ENCODE measurements around the gene PLK2. TPM values are rescaled to one million over a fixed set of nuclear protein-coding genes. Genes with fewer than 3 reads are reported as not detected.

Gene PLK2
- not detected in 2 replicates for total RNA-seq (2014; rRNA removed; shearing (Covaris generic); ENCODE audit: low replicate concordance)

DNA sequence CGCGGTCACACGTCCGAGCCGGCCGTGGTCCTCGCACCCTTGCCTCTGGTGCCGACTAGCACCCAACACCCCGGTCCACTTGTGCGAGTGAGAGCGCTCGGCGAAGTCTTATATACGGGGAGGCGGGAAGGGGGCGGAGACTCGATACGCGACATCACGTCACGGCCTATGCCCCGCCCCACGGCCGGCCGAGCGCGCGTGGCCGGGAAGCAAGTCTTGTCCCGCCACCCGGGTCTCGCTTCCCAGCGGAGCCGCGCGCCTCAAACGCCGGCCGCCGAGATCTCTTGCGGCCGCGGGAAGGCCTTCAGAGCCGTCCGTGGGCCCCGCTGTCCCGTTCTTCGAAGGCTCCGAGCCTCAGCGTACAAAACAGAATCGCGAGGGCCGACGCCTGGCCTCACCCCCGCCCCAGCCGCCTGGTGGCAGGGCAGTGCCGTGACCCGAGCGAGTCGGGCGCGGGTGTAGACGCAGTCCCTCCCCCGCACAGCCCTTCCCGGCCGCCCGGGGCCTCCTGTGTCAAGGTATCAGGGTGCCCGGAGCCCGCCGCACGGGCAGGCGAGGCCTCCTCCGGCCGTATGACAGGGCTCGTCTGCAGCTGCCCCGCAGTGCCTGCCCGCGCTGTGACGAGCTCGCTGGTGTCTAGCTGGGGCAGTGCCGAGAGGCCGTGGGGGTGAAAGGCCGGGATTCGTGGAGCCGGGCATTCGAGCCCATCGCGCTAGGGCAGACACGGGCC is at the start of gene PLK2:
Gene PLK2, minus strand, starts transcription at position 85 of the 730 bp plus-strand sequence. CDS start 127 bp downstream, outside the sequence.
- H3K9me3 ChIP-seq (ENCODE audit: low read length), result no peaks in the 10 kb centered on the region
- peak within 1 kb of the TSS; percentile 18; the same call in 1 of the 2 replicates for H3K9ac ChIP-seq (ENCODE audit: low read length)
- no peaks in the 10 kb centered on the region for H3K27me3 ChIP-seq (ENCODE audit: low read length)
- peak within 1 kb of the TSS; percentile 64 for H2AFZ ChIP-seq (ENCODE audit: low read length)
- peak within 1 kb of the TSS; percentile 33 for H3K4me2 ChIP-seq (ENCODE audit: low read depth, low read length, poor library complexity, severe bottlenecking)
- H3K36me3 ChIP-seq (ENCODE audit: insufficient read depth, low read length), result no peaks in the 10 kb centered on the region
- H4K20me1 ChIP-seq (ENCODE audit: insufficient read depth, low read depth, low read length), result no peaks in the 10 kb centered on the region
- no peak within 1 kb of the TSS for H3K27ac ChIP-seq (ENCODE audit: low read length)
- H3K4me1 ChIP-seq (ENCODE audit: low read length), result peaks cover 9% of the 10 kb centered on the region
- H3K4me3 ChIP-seq (ENCODE audit: low read length), result no peak within 1 kb of the TSS; the same call in 1 of the 2 replicates
- DNase-seq, result no peak
- no peaks in the 10 kb centered on the region for H3K9me2 ChIP-seq (replicated peaks; ENCODE audit: insufficient read depth, low read length)
- H3K79me2 ChIP-seq (ENCODE audit: low read length), result no peaks in the 10 kb centered on the region

DNA sequence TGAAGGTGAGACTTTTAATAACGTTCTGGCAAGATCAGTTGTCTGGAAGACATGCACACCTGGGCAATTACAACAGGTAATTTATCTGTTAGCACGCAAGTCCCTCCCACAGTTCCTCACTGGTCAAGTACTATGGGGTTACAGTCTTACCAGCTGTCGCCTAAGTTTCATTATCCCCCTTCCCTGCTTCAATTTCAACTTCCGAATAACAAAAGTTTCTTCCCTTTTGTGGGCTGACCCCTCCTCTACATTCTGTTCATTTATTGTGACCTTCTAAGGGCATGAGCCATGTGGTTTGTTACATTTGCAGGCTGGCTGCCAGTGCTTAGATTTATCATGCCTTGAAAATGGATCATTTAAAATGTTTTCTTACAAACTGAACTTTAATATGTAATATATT is 47.8 kb upstream of the PLK2 start:
- no peaks in the 10 kb centered on the region for H3K79me2 ChIP-seq (ENCODE audit: low read length)
- DNase-seq, result no peak
- H3K27me3 ChIP-seq (ENCODE audit: low read length), result no peaks in the 10 kb centered on the region
- no peaks in the 10 kb centered on the region for H4K20me1 ChIP-seq (ENCODE audit: insufficient read depth, low read depth, low read length)
- H3K9me2 ChIP-seq (replicated peaks; ENCODE audit: insufficient read depth, low read length), result no peaks in the 10 kb centered on the region
- H3K9ac ChIP-seq (ENCODE audit: low read length), result no peak overlapping the region
- no peaks in the 10 kb centered on the region for H3K9me3 ChIP-seq (ENCODE audit: low read length)
- no peak overlapping the region for H3K4me2 ChIP-seq (ENCODE audit: low read depth, low read length, poor library complexity, severe bottlenecking)
- no peaks in the 10 kb centered on the region for H3K36me3 ChIP-seq (ENCODE audit: insufficient read depth, low read length)
- no peak overlapping the region for H3K27ac ChIP-seq (ENCODE audit: low read length)
- H2AFZ ChIP-seq (ENCODE audit: low read length), result no peak overlapping the region
- peaks cover 27% of the 10 kb centered on the region for H3K4me1 ChIP-seq (ENCODE audit: low read length)
- no peak overlapping the region for H3K4me3 ChIP-seq (ENCODE audit: low read length)

- no peaks in the 10 kb centered on the region for H3K9me2 ChIP-seq (replicated peaks; ENCODE audit: insufficient read depth, low read length)
- peak; percentile 80 for DNase-seq
- H3K36me3 ChIP-seq (ENCODE audit: insufficient read depth, low read length), result no peaks in the 10 kb centered on the region
- peaks cover 30% of the 10 kb centered on the region for H3K4me1 ChIP-seq (ENCODE audit: low read length)
- peak overlapping the region; percentile 62 for H3K4me2 ChIP-seq (ENCODE audit: low read depth, low read length, poor library complexity, severe bottlenecking)
- no peak overlapping the region for H3K27ac ChIP-seq (ENCODE audit: low read length)
- no peaks in the 10 kb centered on the region for H4K20me1 ChIP-seq (ENCODE audit: insufficient read depth, low read depth, low read length)
- no peaks in the 10 kb centered on the region for H3K9me3 ChIP-seq (ENCODE audit: low read length)
- no peaks in the 10 kb centered on the region for H3K27me3 ChIP-seq (ENCODE audit: low read length)
- H2AFZ ChIP-seq (ENCODE audit: low read length), result no peak overlapping the region
- no peak overlapping the region for H3K9ac ChIP-seq (ENCODE audit: low read length)
- no peaks in the 10 kb centered on the region for H3K79me2 ChIP-seq (ENCODE audit: low read length)
- no peak overlapping the region for H3K4me3 ChIP-seq (ENCODE audit: low read length)
Observed at GRCh38 chr5:58505971-58506640, 46.2 kb upstream of the PLK2 start.

GRCh38 chr5:58505502-58505901 is 45.6 kb upstream of the PLK2 start:
- Histone ChIP-seq H3K79me2 (ENCODE audit: low read length) (no peaks in the 10 kb centered on the region), H3K9me2 (replicated peaks; ENCODE audit: insufficient read depth, low read length) (no peaks in the 10 kb centered on the region), H3K4me1 (ENCODE audit: low read length) (peaks cover 30% of the 10 kb centered on the region), H2AFZ (ENCODE audit: low read length) (no peak overlapping the region), H3K27me3 (ENCODE audit: low read length) (no peaks in the 10 kb centered on the region), H3K36me3 (ENCODE audit: insufficient read depth, low read length) (no peaks in the 10 kb centered on the region), H3K9me3 (ENCODE audit: low read length) (no peaks in the 10 kb centered on the region), H3K4me3 (ENCODE audit: low read length) (no peak overlapping the region), H3K27ac (ENCODE audit: low read length) (no peak overlapping the region), H4K20me1 (ENCODE audit: insufficient read depth, low read depth, low read length) (no peaks in the 10 kb centered on the region), H3K9ac (ENCODE audit: low read length) (no peak overlapping the region), H3K4me2 (ENCODE audit: low read depth, low read length, poor library complexity, severe bottlenecking) (peak overlapping the region; percentile 62)
- no peak for DNase-seq

DNA sequence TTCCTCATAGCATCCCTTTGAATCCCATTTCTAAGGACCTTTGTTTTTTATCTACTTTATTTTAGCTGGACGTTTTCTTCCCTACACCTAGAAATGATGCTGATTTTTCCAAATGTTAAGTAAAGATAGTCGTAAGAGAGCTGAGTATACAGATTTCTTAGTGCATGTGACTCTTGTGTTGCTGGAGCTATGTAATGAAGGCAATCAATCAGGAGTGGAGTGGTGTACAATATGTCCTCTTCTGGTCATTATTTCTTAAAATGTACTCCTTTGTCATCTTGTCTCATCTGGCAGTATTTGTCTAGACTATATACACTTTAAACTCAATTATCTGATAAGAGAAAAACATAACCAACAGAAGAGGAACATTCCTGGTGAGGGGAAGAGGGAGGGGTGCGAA is 44.9 kb upstream of the PLK2 start:
- no peak overlapping the region for H3K27ac ChIP-seq (ENCODE audit: low read length)
- no peaks in the 10 kb centered on the region for H4K20me1 ChIP-seq (ENCODE audit: insufficient read depth, low read depth, low read length)
- H3K36me3 ChIP-seq (ENCODE audit: insufficient read depth, low read length), result no peaks in the 10 kb centered on the region
- no peak overlapping the region for H3K4me3 ChIP-seq (ENCODE audit: low read length)
- no peak overlapping the region for H2AFZ ChIP-seq (ENCODE audit: low read length)
- no peak overlapping the region for H3K9ac ChIP-seq (ENCODE audit: low read length)
- H3K9me2 ChIP-seq (replicated peaks; ENCODE audit: insufficient read depth, low read length), result no peaks in the 10 kb centered on the region
- H3K79me2 ChIP-seq (ENCODE audit: low read length), result no peaks in the 10 kb centered on the region
- H3K9me3 ChIP-seq (ENCODE audit: low read length), result no peaks in the 10 kb centered on the region
- H3K27me3 ChIP-seq (ENCODE audit: low read length), result no peaks in the 10 kb centered on the region
- peaks cover 30% of the 10 kb centered on the region for H3K4me1 ChIP-seq (ENCODE audit: low read length)
- H3K4me2 ChIP-seq (ENCODE audit: low read depth, low read length, poor library complexity, severe bottlenecking), result no peak overlapping the region
- no peak for DNase-seq

- no peak overlapping the region for H3K9ac ChIP-seq (ENCODE audit: low read length)
- peaks cover 30% of the 10 kb centered on the region for H3K4me1 ChIP-seq (ENCODE audit: low read length)
- no peaks in the 10 kb centered on the region for H3K36me3 ChIP-seq (ENCODE audit: insufficient read depth, low read length)
- peak overlapping the region; percentile 32 for H3K4me2 ChIP-seq (ENCODE audit: low read depth, low read length, poor library complexity, severe bottlenecking)
- H3K79me2 ChIP-seq (ENCODE audit: low read length), result no peaks in the 10 kb centered on the region
- H3K4me3 ChIP-seq (ENCODE audit: low read length), result no peak overlapping the region
- peak; percentile 52 for DNase-seq
- no peak overlapping the region for H3K27ac ChIP-seq (ENCODE audit: low read length)
- no peaks in the 10 kb centered on the region for H3K27me3 ChIP-seq (ENCODE audit: low read length)
- no peaks in the 10 kb centered on the region for H3K9me2 ChIP-seq (replicated peaks; ENCODE audit: insufficient read depth, low read length)
- H2AFZ ChIP-seq (ENCODE audit: low read length), result no peak overlapping the region
- no peaks in the 10 kb centered on the region for H4K20me1 ChIP-seq (ENCODE audit: insufficient read depth, low read depth, low read length)
- H3K9me3 ChIP-seq (ENCODE audit: low read length), result no peaks in the 10 kb centered on the region
Observed at GRCh38 chr5:58503390-58504046, 43.6 kb upstream of the PLK2 start.

- Histone ChIP-seq H4K20me1 (ENCODE audit: insufficient read depth, low read depth, low read length) (no peaks in the 10 kb centered on the region), H3K4me1 (ENCODE audit: low read length) (peaks cover 30% of the 10 kb centered on the region), H2AFZ (ENCODE audit: low read length) (no peak overlapping the region), H3K9ac (ENCODE audit: low read length) (no peak overlapping the region), H3K27ac (ENCODE audit: low read length) (no peak overlapping the region), H3K79me2 (ENCODE audit: low read length) (no peaks in the 10 kb centered on the region), H3K36me3 (ENCODE audit: insufficient read depth, low read length) (no peaks in the 10 kb centered on the region), H3K4me3 (ENCODE audit: low read length) (no peak overlapping the region), H3K4me2 (ENCODE audit: low read depth, low read length, poor library complexity, severe bottlenecking) (no peak overlapping the region), H3K27me3 (ENCODE audit: low read length) (no peaks in the 10 kb centered on the region), H3K9me2 (replicated peaks; ENCODE audit: insufficient read depth, low read length) (no peaks in the 10 kb centered on the region), H3K9me3 (ENCODE audit: low read length) (no peaks in the 10 kb centered on the region)
- DNase-seq, result no peak
Observed at GRCh38 chr5:58501778-58502417, 42.0 kb upstream of the PLK2 start.

GRCh38 chr5:58499941-58500340 is 40.1 kb upstream of the PLK2 start:
- Histone ChIP-seq H3K4me3 (ENCODE audit: low read length) (no peak overlapping the region), H3K9ac (ENCODE audit: low read length) (no peak overlapping the region), H3K9me3 (ENCODE audit: low read length) (no peaks in the 10 kb centered on the region), H3K27ac (ENCODE audit: low read length) (no peak overlapping the region), H3K4me1 (ENCODE audit: low read length) (peaks cover 14% of the 10 kb centered on the region), H3K27me3 (ENCODE audit: low read length) (no peaks in the 10 kb centered on the region), H3K79me2 (ENCODE audit: low read length) (no peaks in the 10 kb centered on the region), H4K20me1 (ENCODE audit: insufficient read depth, low read depth, low read length) (no peaks in the 10 kb centered on the region), H2AFZ (ENCODE audit: low read length) (no peak overlapping the region), H3K9me2 (replicated peaks; ENCODE audit: insufficient read depth, low read length) (no peaks in the 10 kb centered on the region), H3K4me2 (ENCODE audit: low read depth, low read length, poor library complexity, severe bottlenecking) (no peak overlapping the region), H3K36me3 (ENCODE audit: insufficient read depth, low read length) (no peaks in the 10 kb centered on the region)
- DNase-seq, result no peak
